ENCODE data around the gene WDR90.

The WDR90 gene

DNA sequence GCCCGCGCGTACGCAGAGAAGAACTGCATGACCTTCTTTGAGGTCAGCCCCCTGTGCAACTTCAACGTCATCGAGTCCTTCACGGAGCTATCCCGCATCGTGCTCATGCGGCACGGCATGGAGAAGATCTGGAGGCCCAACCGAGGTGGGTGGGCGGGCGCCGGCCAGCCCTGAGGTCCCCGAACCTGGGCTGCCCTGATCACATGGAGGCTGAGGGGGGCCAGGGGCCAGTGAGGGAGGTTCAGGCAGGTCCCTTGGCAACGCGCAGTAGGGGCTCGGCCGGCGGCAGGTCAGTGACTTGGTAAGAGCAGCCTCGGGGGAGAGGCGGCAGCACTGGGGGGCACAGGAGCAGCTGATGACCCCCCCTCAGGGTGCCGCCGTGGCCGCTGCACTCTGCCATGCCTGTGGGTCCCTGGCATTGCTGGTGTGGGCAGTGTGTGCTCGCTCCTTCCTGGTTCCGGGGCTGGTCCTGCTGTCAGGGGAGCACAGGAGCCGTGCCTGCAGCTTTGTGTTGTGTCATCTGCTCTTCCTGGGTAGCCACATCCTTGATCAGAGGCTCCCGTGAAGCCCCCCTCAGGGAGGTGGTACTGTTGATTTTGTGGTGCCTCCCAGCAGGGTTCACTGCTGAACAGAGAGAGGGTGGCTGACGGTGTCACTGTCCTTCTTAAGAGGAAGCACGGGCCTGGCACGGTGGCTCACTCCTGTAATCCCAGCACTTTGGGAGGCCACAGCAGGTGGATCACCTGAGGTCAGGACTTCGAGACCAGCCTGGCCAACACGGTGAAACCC lies 23.0 kb upstream of the WDR90 start:
- TF ChIP-seq, protein P1, sequence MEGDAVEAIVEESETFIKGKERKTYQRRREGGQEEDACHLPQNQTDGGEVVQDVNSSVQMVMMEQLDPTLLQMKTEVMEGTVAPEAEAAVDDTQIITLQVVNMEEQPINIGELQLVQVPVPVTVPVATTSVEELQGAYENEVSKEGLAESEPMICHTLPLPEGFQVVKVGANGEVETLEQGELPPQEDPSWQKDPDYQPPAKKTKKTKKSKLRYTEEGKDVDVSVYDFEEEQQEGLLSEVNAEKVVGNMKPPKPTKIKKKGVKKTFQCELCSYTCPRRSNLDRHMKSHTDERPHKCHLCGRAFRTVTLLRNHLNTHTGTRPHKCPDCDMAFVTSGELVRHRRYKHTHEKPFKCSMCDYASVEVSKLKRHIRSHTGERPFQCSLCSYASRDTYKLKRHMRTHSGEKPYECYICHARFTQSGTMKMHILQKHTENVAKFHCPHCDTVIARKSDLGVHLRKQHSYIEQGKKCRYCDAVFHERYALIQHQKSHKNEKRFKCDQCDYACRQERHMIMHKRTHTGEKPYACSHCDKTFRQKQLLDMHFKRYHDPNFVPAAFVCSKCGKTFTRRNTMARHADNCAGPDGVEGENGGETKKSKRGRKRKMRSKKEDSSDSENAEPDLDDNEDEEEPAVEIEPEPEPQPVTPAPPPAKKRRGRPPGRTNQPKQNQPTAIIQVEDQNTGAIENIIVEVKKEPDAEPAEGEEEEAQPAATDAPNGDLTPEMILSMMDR (IDR thresholded peaks at IDR 0.05) = no peak

DNA sequence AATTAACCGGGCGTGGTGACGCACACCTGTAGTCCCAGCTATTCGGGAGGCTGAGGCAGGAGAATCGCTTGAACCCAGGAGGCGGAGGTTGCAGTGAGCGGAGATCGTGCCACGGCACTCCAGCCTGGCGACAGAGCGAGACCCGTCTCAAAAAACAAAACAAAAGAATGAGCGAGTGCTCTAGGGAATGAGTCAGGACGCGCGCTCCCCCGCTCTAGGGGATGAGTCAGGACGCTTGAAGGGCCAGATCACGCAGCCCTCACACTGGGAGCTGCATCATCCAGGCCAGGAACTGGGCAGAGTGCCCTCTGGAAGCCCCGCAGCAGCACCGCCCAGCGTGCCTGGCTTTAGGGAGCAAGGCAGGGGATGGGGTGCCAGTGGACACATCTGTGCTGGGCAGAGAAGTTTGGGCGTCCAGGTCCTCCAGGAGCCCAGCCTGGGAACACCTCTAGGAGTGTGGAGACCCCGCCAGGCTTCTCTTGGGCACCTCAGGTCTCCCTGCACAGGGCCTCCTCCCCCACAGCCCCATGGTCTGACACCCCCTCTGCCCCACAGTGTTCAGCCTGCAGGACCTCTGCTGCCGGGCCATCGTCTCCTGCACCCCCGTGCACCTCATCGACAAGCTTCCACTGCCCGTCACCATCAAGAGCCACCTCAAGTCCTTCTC lies 22.2 kb upstream of the WDR90 start:
- Histone ChIP-seq H3K27ac (no peak overlapping the region), H3K79me2 (no peaks in the 10 kb centered on the region), H3K36me3 (ENCODE audit: control insufficient read depth, insufficient read depth, low read length) (no peaks in the 10 kb centered on the region), H2AFZ (no peak overlapping the region), H3K27me3 (ENCODE audit: control insufficient read depth, insufficient read depth, low read length) (no peaks in the 10 kb centered on the region), H3K4me2 (ENCODE audit: low read length) (no peak overlapping the region), H3K4me3 (ENCODE audit: low read depth, low read length) (no peak overlapping the region), H3K4me1 (peaks cover 2% of the 10 kb centered on the region), H3K9ac (no peak overlapping the region), H3K9me3 (ENCODE audit: control insufficient read depth, low read length) (no peaks in the 10 kb centered on the region)
- TF ChIP-seq, protein P1 (IDR thresholded peaks at IDR 0.05) = no peak

More for the DNA sequence above, 23.0 kb upstream of the WDR90 start:
- Histone ChIP-seq H3K79me2 (no peaks in the 10 kb centered on the region), H3K9ac (no peak overlapping the region), H3K4me2 (ENCODE audit: low read length) (no peak overlapping the region), H3K36me3 (ENCODE audit: control insufficient read depth, insufficient read depth, low read length) (no peaks in the 10 kb centered on the region), H3K4me3 (ENCODE audit: low read depth, low read length) (no peak overlapping the region), H3K9me3 (ENCODE audit: control insufficient read depth, low read length) (no peaks in the 10 kb centered on the region), H3K4me1 (peaks cover 7% of the 10 kb centered on the region), H3K27me3 (ENCODE audit: control insufficient read depth, insufficient read depth, low read length) (no peaks in the 10 kb centered on the region), H3K27ac (no peak overlapping the region), H2AFZ (no peak overlapping the region)

DNA sequence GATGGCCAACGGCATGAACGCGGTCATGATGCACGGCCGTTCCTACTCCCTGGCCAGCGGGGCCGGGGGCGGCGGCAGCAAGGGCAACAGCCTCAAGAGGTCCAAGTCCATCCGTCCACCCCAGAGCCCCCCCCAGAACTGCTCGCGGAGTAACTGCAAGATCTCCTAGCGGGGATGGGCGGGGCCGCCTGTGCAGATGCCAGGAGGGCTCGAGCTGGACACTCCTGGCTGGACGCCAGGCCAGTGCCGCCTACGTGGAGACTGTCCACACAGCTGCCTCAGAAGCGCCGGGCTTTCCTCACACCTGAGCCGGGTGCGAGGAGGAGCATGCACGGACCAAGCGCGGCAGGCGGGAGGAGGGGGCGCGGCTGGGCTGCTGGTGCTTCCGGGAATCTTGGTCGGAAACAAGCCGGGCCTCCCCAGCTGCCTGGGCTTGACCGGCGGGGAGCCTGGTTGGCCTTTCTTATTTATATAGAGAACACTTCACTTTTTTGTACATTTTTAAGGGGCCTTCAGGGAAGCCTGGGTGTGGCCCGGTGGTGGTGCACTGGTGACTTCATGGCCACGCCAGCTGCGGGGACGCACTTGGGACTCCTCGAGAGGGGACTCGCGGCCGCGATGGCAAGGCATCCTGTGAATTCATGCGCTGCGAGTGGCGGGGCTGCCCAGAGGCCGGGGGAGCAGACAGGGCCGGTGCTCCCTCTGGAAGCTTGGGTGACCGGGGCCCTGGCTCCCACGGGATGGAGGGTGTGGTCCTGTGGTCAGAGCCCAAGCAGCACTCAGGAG lies 21.5 kb upstream of the WDR90 start:
- H3K9me3 ChIP-seq (ENCODE audit: control insufficient read depth, low read length) = no peaks in the 10 kb centered on the region
- no peak overlapping the region for H3K4me3 ChIP-seq (ENCODE audit: low read depth, low read length)
- H2AFZ ChIP-seq = no peak overlapping the region
- no peak overlapping the region for H3K9ac ChIP-seq
- no peaks in the 10 kb centered on the region for H3K36me3 ChIP-seq (ENCODE audit: control insufficient read depth, insufficient read depth, low read length)
- no peaks in the 10 kb centered on the region for H3K79me2 ChIP-seq
- H3K27ac ChIP-seq = no peak overlapping the region
- H3K4me2 ChIP-seq (ENCODE audit: low read length) = no peak overlapping the region
- H3K4me1 ChIP-seq = no peaks in the 10 kb centered on the region
- TF ChIP-seq, protein P1 (IDR thresholded peaks at IDR 0.05) = no peak
- H3K27me3 ChIP-seq (ENCODE audit: control insufficient read depth, insufficient read depth, low read length) = no peaks in the 10 kb centered on the region

DNA sequence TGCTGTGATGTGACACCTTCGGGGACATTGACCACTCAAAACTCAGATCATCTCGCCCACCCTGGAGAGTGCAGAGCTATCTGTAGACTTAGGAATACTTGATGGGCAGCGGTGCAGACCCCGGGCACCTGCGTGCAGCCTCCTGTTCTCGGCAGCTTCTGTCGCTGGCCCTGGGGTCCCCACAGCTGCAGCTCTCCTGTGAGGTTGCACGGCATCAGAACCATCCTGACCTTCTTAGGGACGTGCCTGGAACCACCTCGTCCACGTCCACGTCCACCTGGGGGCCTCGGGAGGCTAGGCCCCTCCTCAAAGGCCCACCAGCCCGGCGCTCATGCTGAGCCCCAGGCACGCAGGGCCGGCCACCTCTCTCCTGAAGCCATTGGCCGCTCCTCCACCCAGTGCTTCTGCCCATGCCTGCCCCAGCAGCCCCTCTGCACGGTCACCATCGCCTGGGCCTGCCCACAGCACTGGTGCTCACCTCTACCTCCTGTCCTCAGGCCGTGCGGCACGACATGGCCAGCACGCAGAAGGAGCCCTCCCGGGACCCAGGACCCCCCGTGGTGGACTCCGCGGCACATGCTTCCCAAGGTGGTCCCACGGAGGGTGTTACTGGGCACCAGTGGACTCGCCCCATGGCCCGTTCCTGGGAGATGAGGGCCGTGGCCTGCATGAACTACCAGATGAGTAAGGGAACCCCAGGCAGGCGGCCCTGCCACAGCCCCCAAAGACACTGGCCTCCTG lies 20.7 kb upstream of the WDR90 start:
- Histone ChIP-seq H3K27ac (no peak overlapping the region), H3K79me2 (no peaks in the 10 kb centered on the region), H3K4me1 (no peaks in the 10 kb centered on the region), H3K4me2 (ENCODE audit: low read length) (no peak overlapping the region), H3K9me3 (ENCODE audit: control insufficient read depth, low read length) (no peaks in the 10 kb centered on the region), H3K27me3 (ENCODE audit: control insufficient read depth, insufficient read depth, low read length) (no peaks in the 10 kb centered on the region), H3K4me3 (ENCODE audit: low read depth, low read length) (no peak overlapping the region), H2AFZ (no peak overlapping the region), H3K36me3 (ENCODE audit: control insufficient read depth, insufficient read depth, low read length) (no peaks in the 10 kb centered on the region), H3K9ac (no peak overlapping the region)
- TF ChIP-seq, protein P1 (IDR thresholded peaks at IDR 0.05) = no peak
